Measurements from ENCODE around the gene EPHB6. TPM values are rescaled to one million over a fixed set of nuclear protein-coding genes. Genes with fewer than 3 reads are reported as not detected.

Gene EPHB6
- total RNA-seq, 4 donors from 2014 or later, result 158 to 346 (median 221) TPM

- intact Hi-C loops (cut with DNase I; ENCODE audit: low total_unique reads), result no loop called here
- WGBS, 2 donors, result 67 to 75% methylated on average over 21 of the region's 21 CpGs
- H3K4me3 ChIP-seq (ENCODE audit: low read depth, poor library complexity, severe bottlenecking), result no peak overlapping the region
- DNase-seq (ENCODE audit: low spot score in 2 of 2), result peak in 1 of 2 donors; percentile 83
- TF ChIP-seq POLR2A (IDR thresholded peaks at IDR 0.05) (no peak), CTCF (IDR thresholded peaks at IDR 0.05) (no peak)
Measured at GRCh38 chr7:142908921-142909890, 54.3 kb downstream of the EPHB6 start.

- intact Hi-C loops (cut with DNase I; ENCODE audit: low total_unique reads), result no loop called here
- 46 to 55% methylated on average over 2 of the region's 2 CpGs for WGBS, 2 donors
- no peak overlapping the region for H3K4me3 ChIP-seq (ENCODE audit: low read depth, poor library complexity, severe bottlenecking)
- no peak for TF ChIP-seq CTCF (IDR thresholded peaks at IDR 0.05)
- no peak for TF ChIP-seq POLR2A (IDR thresholded peaks at IDR 0.05)
- no peak for DNase-seq (ENCODE audit: low spot score in 2 of 2)
Measured at GRCh38 chr7:142910031-142910433, 55.2 kb downstream of the EPHB6 start.

GRCh38 chr7:142910481-142910880, 55.6 kb downstream of the EPHB6 start:
- 68 to 70% methylated on average over 2 of the region's 2 CpGs for WGBS, 2 donors
- intact Hi-C loops (cut with DNase I; ENCODE audit: low total_unique reads), result no loop called here
- DNase-seq (ENCODE audit: low spot score in 2 of 2), result peak in 1 of 2 donors; percentile 4
- TF ChIP-seq CTCF (IDR thresholded peaks at IDR 0.05) (no peak), POLR2A (IDR thresholded peaks at IDR 0.05) (no peak)
- no peak overlapping the region for H3K4me3 ChIP-seq (ENCODE audit: low read depth, poor library complexity, severe bottlenecking)

GRCh38 chr7:142913051-142913450, 58.2 kb downstream of the EPHB6 start:
- intact Hi-C loops (cut with DNase I; ENCODE audit: low total_unique reads), result no loop called here
- DNase-seq (ENCODE audit: low spot score in 2 of 2), result peak in 1 of 2 donors; percentile 26

GRCh38 chr7:142913566-142913965, 58.7 kb downstream of the EPHB6 start:
- intact Hi-C loops (cut with DNase I; ENCODE audit: low total_unique reads), result no loop called here
- DNase-seq (ENCODE audit: low spot score in 2 of 2), result no peak
- TF ChIP-seq CTCF (IDR thresholded peaks at IDR 0.05) (no peak), POLR2A (IDR thresholded peaks at IDR 0.05) (no peak)
- WGBS, 2 donors, result 62 to 63% methylated on average over 2 of the region's 2 CpGs
- H3K4me3 ChIP-seq (ENCODE audit: low read depth, poor library complexity, severe bottlenecking), result no peak overlapping the region

More at GRCh38 chr7:142913051-142913450, 58.2 kb downstream of the EPHB6 start:
- no peak overlapping the region for H3K4me3 ChIP-seq (ENCODE audit: low read depth, poor library complexity, severe bottlenecking)
- WGBS, 2 donors, result 51 to 55% methylated on average over 3 of the region's 3 CpGs
- TF ChIP-seq POLR2A (IDR thresholded peaks at IDR 0.05), result no peak
- no peak for TF ChIP-seq CTCF (IDR thresholded peaks at IDR 0.05)

All from lower leg skin (tissue), 4 donors.